ENCODE measurements around the gene CHST3. TPM values are rescaled to one million over a fixed set of nuclear protein-coding genes. Genes with fewer than 3 reads are reported as not detected.
A peak's percentile ranks its signal among the peaks of the same experiment; 100 is the strongest.

The CHST3 gene
- total and polyA plus RNA-seq, 9 of the 15 experiments (the other 6 are each of a cell fraction or from before 2014, with no cell fraction given): 0.01 to 1.3 (median 0.15) TPM

GRCh38 chr10:72056932-72057751 is 92.9 kb downstream of the CHST3 start:
- Histone ChIP-seq H4K20me1 (replicated peaks; ENCODE audit: control insufficient read depth, insufficient read depth, low read length) (no peaks in the 10 kb centered on the region), H2AFZ (ENCODE audit: low read depth, low read length) (no peak overlapping the region), H3K4me3 (no peak overlapping the region), H3K27ac (ENCODE audit: extremely low read depth, low read depth, low read length) (no peak overlapping the region), H3K9ac (ENCODE audit: insufficient read depth in 1 of 2, low read depth in 2 of 2, low read length in 2 of 2) (peak overlapping the region in 1 of 2 experiments; percentile 29; a peak in 2 of 4 replicates), H3K36me3 (ENCODE audit: control insufficient read depth, insufficient read depth, low read length) (no peaks in the 10 kb centered on the region), H3K4me1 (replicated peaks in 1 of 2; ENCODE audit: control insufficient read depth in 2 of 2, insufficient read depth in 2 of 2, low read length in 2 of 2) (peaks cover 3 to 22% of the 10 kb centered on the region in 2 experiments; a peak in 3 of 5 replicates), H3K9me1 (ENCODE audit: control insufficient read depth, insufficient read depth, low read length) (no peaks in the 10 kb centered on the region), H3K27me3 (ENCODE audit: control insufficient read depth in 2 of 2, insufficient read depth in 2 of 2, low read length in 2 of 2) (peaks cover 4 to 46% of the 10 kb centered on the region in 2 experiments; a peak in 3 of 5 replicates), H3K4me2 (ENCODE audit: insufficient read depth, low read length) (no peak overlapping the region), H3K9me3 (replicated peaks; ENCODE audit: control insufficient read depth, insufficient read depth, low read depth, low read length) (no peaks in the 10 kb centered on the region), H3K79me2 (ENCODE audit: control insufficient read depth, insufficient read depth, low read length) (no peaks in the 10 kb centered on the region)
- TF ChIP-seq ZNF609 (CRISPR knock-in tag; IDR thresholded peaks at IDR 0.05; ENCODE audit: borderline replicate concordance) (no peak), ZNF507 (tag; conservative IDR thresholded peaks at IDR 0.05) (no peak)
- POLR2A ChIA-PET: interaction anchor here (0.6 to 1.0 kb wide), 4 partner anchors 9 to 1337 kb away, joined by 3 to 6 read pairs (median 4); no protein-coding TSS in a partner anchor
- CTCF ChIA-PET (ENCODE audit: low intra/inter-chr PET ratio): no interaction called here
- ATAC-seq: no peak
- in situ Hi-C loops (cut with MboI) (no loop called here), intact Hi-C loops (cut with micrococcal nuclease) (no loop called here)
- FAIRE-seq: no peak
- no peak for DNase-seq (ENCODE audit: extremely low read depth in 1 of 4, low spot score in 3 of 4)
- BruUV-seq (replicated peaks): no TSS peak
- WGBS (ENCODE audit: insufficient coverage, low coverage, missing lambda C conversion rate): 32% methylated on average over 25 of the region's 25 CpGs

All from K562 (cell line).